HCT116 (cell line): ENCODE data around the gene PGR. TPM values are rescaled to one million over a fixed set of nuclear protein-coding genes. Genes with fewer than 3 reads are reported as not detected.

Experiments used
- ATAC-seq: fragments of 200-7000 bp; cut with Tn5 transposase; 2 replicates; pipeline ENCODE4 v1.9.1; 2020; ENCODE audit warnings: mild to moderate bottlenecking, moderate library complexity
- BruUV-seq: library from RNA; stranded (reverse); fragments of 400-500 nt; replicated peaks from 2 replicates; lab custom pipeline; 2021; lab: Mats Ljungman, UMichigan
- CTCF ChIA-PET: fragments of 300-600 bp; sonication (Branson Sonifier 250); formaldehyde crosslinking; loops from one replicate; lab custom pipeline; 2021; ENCODE audit warnings: antibody characterized with exemption; lab: Charles Lee
- POLR2A ChIA-PET: fragments of 300-600, 350-600 bp; sonication (Branson Sonifier 250); formaldehyde crosslinking; loops from one replicate; lab custom pipeline; 2021; ENCODE audit warnings: antibody characterized with exemption; lab: Charles Lee
- RAD21 ChIA-PET, 2 experiments: fragments of 300-600 bp; sonication (Branson Sonifier 250); formaldehyde crosslinking; loops; one replicate each; lab custom pipeline; 2023; ENCODE audit warnings: low total read pairs in 2 of 2; ENCODE audit not compliant: uncharacterized antibody in 2 of 2, unreplicated experiment in 2 of 2, low non-redundant PET in 1 of 2; lab: Charles Lee
- DNase-seq: peaks from one replicate; pipeline ENCODE4 v3.0.0-alpha.2; 2010; ENCODE audit warnings: low read depth, low spot score
- H2AFZ ChIP-seq: fragments of 200-600 bp; shearing (Covaris generic), sonication (generic); 2 replicates; pipeline ENCODE4 v1.6.1; 2017; ENCODE audit warnings: low read depth, mixed run types, mixed read lengths, antibody characterized with exemption, low read length; ENCODE audit not compliant: poor library complexity, severe bottlenecking
- H3K27ac ChIP-seq: 2 replicates; pipeline ENCODE4 v1.5.1; 2012; ENCODE audit warnings: low read depth, low read length
- H3K27me3 ChIP-seq: fragments of 200-600 bp; sonication (generic); 2 replicates; pipeline ENCODE4 v1.6.1; 2016; ENCODE audit warnings: mixed run types, low read length, mixed read lengths; ENCODE audit not compliant: insufficient read depth
- H3K36me3 ChIP-seq, 2 experiments: fragments of 200-500 bp in 1 of 2; fragments of 200-600 bp in 1 of 2; sonication (Bioruptor generic) in 1 of 2; sonication (generic) in 1 of 2; 2 replicates each; pipeline versions ENCODE4 v1.5.1 to v1.6.1; 2014 to 2016; ENCODE audit warnings: low read length in 2 of 2, inconsistent platforms in 1 of 2, mixed read lengths in 1 of 2, mixed run types in 1 of 2; ENCODE audit not compliant: insufficient read depth in 2 of 2, control insufficient read depth in 1 of 2
- H3K4me1 ChIP-seq, 2 experiments: fragments of 200-600 bp in 1 of 2; sonication (generic) in 1 of 2; 2 replicates each; pipeline versions ENCODE4 v1.5.1 to v1.6.1; 2012 to 2017; ENCODE audit warnings: low read length in 2 of 2, inconsistent platforms in 1 of 2, mild to moderate bottlenecking in 1 of 2, mixed read lengths in 1 of 2, mixed run types in 1 of 2, moderate library complexity in 1 of 2; ENCODE audit not compliant: insufficient read depth in 2 of 2, control insufficient read depth in 1 of 2
- H3K4me2 ChIP-seq: fragments of 200-600 bp; sonication (generic); 2 replicates; pipeline ENCODE4 v1.6.1; 2017; ENCODE audit warnings: mixed run types, low read length, mixed read lengths
- H3K4me3 ChIP-seq, 2 experiments: fragments of 200-600 bp in 1 of 2; sonication (generic) in 1 of 2; replicated peaks in 1 of 2; 2 replicates each; pipeline ENCODE4 v1.5.1; 2011 to 2016; ENCODE audit warnings: low read length in 2 of 2, control low read depth in 1 of 2, low read depth in 1 of 2, mild to moderate bottlenecking in 1 of 2, mixed read lengths in 1 of 2, mixed run types in 1 of 2
- H3K79me2 ChIP-seq: fragments of 200-600 bp; sonication (generic); 2 replicates; pipeline ENCODE4 v1.6.1; 2017; ENCODE audit warnings: mild to moderate bottlenecking, mixed run types, low read length, moderate library complexity, mixed read lengths; ENCODE audit not compliant: insufficient read depth
- H3K9ac ChIP-seq: fragments of 200-600 bp; sonication (generic); 2 replicates; pipeline ENCODE4 v1.6.1; 2016; ENCODE audit warnings: low read length, mixed read lengths
- H3K9me2 ChIP-seq: fragments of 200-600 bp; sonication (generic), shearing (Covaris generic); 2 replicates; pipeline ENCODE4 v1.6.1; 2017; ENCODE audit warnings: mixed run types, mild to moderate bottlenecking, moderate library complexity; ENCODE audit not compliant: insufficient read depth
- H3K9me3 ChIP-seq, 2 experiments: fragments of 200-500 bp in 1 of 2; fragments of 200-600 bp in 1 of 2; sonication (Bioruptor generic) in 1 of 2; sonication (generic) in 1 of 2; 2 replicates each; pipeline ENCODE4 v1.6.1; 2014 to 2017; ENCODE audit warnings: low read length in 2 of 2, mixed read lengths in 2 of 2, inconsistent platforms in 1 of 2, low read depth in 1 of 2, mild to moderate bottlenecking in 1 of 2, mixed run types in 1 of 2, moderate library complexity in 1 of 2; ENCODE audit not compliant: control insufficient read depth in 1 of 2, insufficient read depth in 1 of 2
- H4K20me1 ChIP-seq: fragments of 200-600 bp; sonication (generic), shearing (Covaris generic); 2 replicates; pipeline ENCODE4 v1.6.1; 2017; ENCODE audit warnings: mixed run types, mild to moderate bottlenecking, moderate library complexity; ENCODE audit not compliant: insufficient read depth
- ATF3 ChIP-seq: IDR thresholded peaks from 2 replicates; pipeline ENCODE4 v1.6.1; 2012
- CBX3 ChIP-seq: IDR thresholded peaks from 2 replicates; pipeline ENCODE4 v1.6.1; 2012; ENCODE audit warnings: low read depth
- CTCF ChIP-seq, 3 experiments: fragments of 200-600 bp in 1 of 3; sonication (generic) in 1 of 3; IDR thresholded peaks in 2 of 3; conservative IDR thresholded peaks in 1 of 3; 2 replicates each; pipeline ENCODE4 v1.5.1; 2012 to 2017; ENCODE audit warnings: low read depth in 2 of 3, low read length in 2 of 3, antibody characterized with exemption in 1 of 3, borderline replicate concordance in 1 of 3, control low read depth in 1 of 3, mild to moderate bottlenecking in 1 of 3, mixed read lengths in 1 of 3, mixed run types in 1 of 3, moderate library complexity in 1 of 3; ENCODE audit not compliant: insufficient read depth in 1 of 3
- EGR1 ChIP-seq: IDR thresholded peaks from 2 replicates; pipeline ENCODE4 v1.6.1; 2012; ENCODE audit warnings: low read depth
- ELF1 ChIP-seq: IDR thresholded peaks from 2 replicates; pipeline ENCODE4 v1.6.1; 2012; ENCODE audit warnings: low read depth, borderline replicate concordance
- EZH2 ChIP-seq: fragments of 200-600 bp; sonication (generic); IDR thresholded peaks from 2 replicates; pipeline ENCODE4 v1.6.1; 2017; ENCODE audit warnings: antibody characterized with exemption, mixed run types
- JUND ChIP-seq: IDR thresholded peaks from 2 replicates; pipeline ENCODE4 v1.6.1; 2012
- POLR2A ChIP-seq: IDR thresholded peaks from 2 replicates; pipeline ENCODE4 v1.7.0; 2011; ENCODE audit warnings: borderline replicate concordance; ENCODE audit not compliant: insufficient read depth, insufficient read length; ENCODE audit errors: extremely low read depth
- POLR2AphosphoS5 ChIP-seq: IDR thresholded peaks from 2 replicates; pipeline ENCODE4 v1.6.1; 2011; ENCODE audit warnings: mild to moderate bottlenecking, low read depth, low read length, moderate library complexity
- RAD21 ChIP-seq: IDR thresholded peaks from 2 replicates; pipeline ENCODE4 v1.6.1; 2012; ENCODE audit warnings: low read depth, mild to moderate bottlenecking
- REST ChIP-seq: IDR thresholded peaks from 2 replicates; pipeline ENCODE4 v1.6.1; 2012; ENCODE audit warnings: low read depth
- SIN3A ChIP-seq: IDR thresholded peaks from 2 replicates; pipeline ENCODE4 v1.6.1; 2012; ENCODE audit warnings: low read depth
- SRF ChIP-seq: IDR thresholded peaks from 2 replicates; pipeline ENCODE4 v1.6.1; 2012; ENCODE audit warnings: low read depth
- TCF7L2 ChIP-seq: IDR thresholded peaks from 2 replicates; pipeline ENCODE4 v1.7.0; 2011; ENCODE audit warnings: borderline replicate concordance, inconsistent platforms; ENCODE audit not compliant: insufficient read depth, insufficient read length; ENCODE audit errors: extremely low read depth
- YY1 ChIP-seq: IDR thresholded peaks from 2 replicates; pipeline ENCODE4 v1.6.1; 2011; ENCODE audit warnings: low read length, low read depth, moderate library complexity, mild to moderate bottlenecking; ENCODE audit not compliant: insufficient replicate concordance; ENCODE audit errors: extremely low read depth
- ZFX ChIP-seq: fragments of 450-650 bp; IDR thresholded peaks from 2 replicates; pipeline ENCODE4 v1.6.1; 2017
- ZNF274 ChIP-seq: fragments of 200-500 bp; sonication (Bioruptor generic); IDR thresholded peaks from 2 replicates; pipeline ENCODE4 v1.6.1; 2014; ENCODE audit warnings: mild to moderate bottlenecking, low read depth, low read length, inconsistent platforms
- intact Hi-C: fragments of 100-400 bp; cut with micrococcal nuclease; formaldehyde crosslinking; loops from 2 replicates; pipeline ENCODE4 v1.10.0; 2022
- total RNA-seq: library from RNA; stranded (reverse); gene quantifications from one replicate; pipeline ENCODE4 v1.2.1, GENCODE V29; 2021; ENCODE audit not compliant: unreplicated experiment

Gene PGR
- total RNA-seq, 1 experiment from 2014 or later = not detected

- TF ChIP-seq CTCF (IDR thresholded peaks at IDR 0.05 in 2 of 3, conservative IDR thresholded peaks at IDR 0.05 in 1 of 3; ENCODE audit: borderline replicate concordance in 1 of 3, insufficient read depth in 1 of 3, low read depth in 2 of 3, low read length in 2 of 3) (no peak), ZFX (no peak), REST (no peak), EZH2 (no peak), RAD21 (no peak), POLR2AphosphoS5 (no peak)
These were observed 40.3 kb upstream of the PGR start (continued) for GRCh38 chr11:101169944-101170343.

GRCh38 chr11:101166038-101166437 is 36.4 kb upstream of the PGR start:
- Histone ChIP-seq H4K20me1 (no peaks in the 10 kb centered on the region), H3K27me3 (no peaks in the 10 kb centered on the region), H3K79me2 (no peaks in the 10 kb centered on the region), H2AFZ (no peak overlapping the region), H3K4me2 (no peak overlapping the region), H3K36me3 (no peaks in the 10 kb centered on the region), H3K9me2 (no peaks in the 10 kb centered on the region), H3K4me3 (no peak overlapping the region), H3K9ac (no peak overlapping the region), H3K27ac (no peak overlapping the region), H3K4me1 (no peaks in the 10 kb centered on the region), H3K9me3 (no peaks in the 10 kb centered on the region)
- DNase-seq = no peak
- intact Hi-C loops = no loop called here
- ChIA-PET RAD21 (no interaction called here), POLR2A (no interaction called here), CTCF (no interaction called here)
- peak; percentile 27; the same call in 1 of the 2 replicates for ATAC-seq
- no TSS peak for BruUV-seq
- TF ChIP-seq SIN3A (no peak), ZNF274 (no peak), POLR2AphosphoS5 (no peak), RAD21 (no peak), EZH2 (no peak), YY1 (no peak), SRF (no peak), ATF3 (no peak), ZFX (no peak), ELF1 (no peak), EGR1 (no peak), POLR2A (no peak), CBX3 (no peak), TCF7L2 (no peak), JUND (no peak), REST (no peak)
